22Rv1 (cell line): ENCODE results near the gene HOXA3.

Experiments
- H3K27ac ChIP-seq: fragments of 450-650 bp; 2 replicates; pipeline ENCODE4 v1.5.1; 2017
- ZFX ChIP-seq: fragments of 450-650 bp; IDR thresholded peaks from 2 replicates; pipeline ENCODE4 v1.6.1; 2017; ENCODE audit warnings: antibody characterized with exemption, borderline replicate concordance
- TF ChIP-seq, protein P1 (sequence below): fragments of 450-650 bp; IDR thresholded peaks from 2 replicates; pipeline ENCODE4 v1.5.1; 2017; ENCODE audit warnings: mild to moderate bottlenecking

Gene HOXA3

DNA sequence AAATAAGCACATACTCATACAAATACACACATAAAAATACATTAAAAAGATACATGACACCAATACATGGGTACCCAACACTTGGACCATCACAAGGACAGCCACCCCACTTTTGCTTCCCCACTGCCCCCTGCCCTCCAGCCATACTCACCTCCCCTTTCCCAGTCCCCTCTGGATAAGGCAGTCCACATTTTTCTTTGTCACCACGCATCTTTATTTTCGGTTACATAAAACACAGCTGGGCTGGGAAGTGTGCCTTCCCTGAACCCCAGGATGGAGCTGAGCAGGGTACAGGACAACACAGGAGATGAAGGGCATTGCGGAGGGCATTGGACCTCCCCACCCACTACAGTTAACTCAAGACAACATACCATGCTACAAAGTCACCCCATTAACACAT is 1.1 kb upstream of the HOXA3 start:
- no peak for TF ChIP-seq ZFX
- TF ChIP-seq, protein P1, sequence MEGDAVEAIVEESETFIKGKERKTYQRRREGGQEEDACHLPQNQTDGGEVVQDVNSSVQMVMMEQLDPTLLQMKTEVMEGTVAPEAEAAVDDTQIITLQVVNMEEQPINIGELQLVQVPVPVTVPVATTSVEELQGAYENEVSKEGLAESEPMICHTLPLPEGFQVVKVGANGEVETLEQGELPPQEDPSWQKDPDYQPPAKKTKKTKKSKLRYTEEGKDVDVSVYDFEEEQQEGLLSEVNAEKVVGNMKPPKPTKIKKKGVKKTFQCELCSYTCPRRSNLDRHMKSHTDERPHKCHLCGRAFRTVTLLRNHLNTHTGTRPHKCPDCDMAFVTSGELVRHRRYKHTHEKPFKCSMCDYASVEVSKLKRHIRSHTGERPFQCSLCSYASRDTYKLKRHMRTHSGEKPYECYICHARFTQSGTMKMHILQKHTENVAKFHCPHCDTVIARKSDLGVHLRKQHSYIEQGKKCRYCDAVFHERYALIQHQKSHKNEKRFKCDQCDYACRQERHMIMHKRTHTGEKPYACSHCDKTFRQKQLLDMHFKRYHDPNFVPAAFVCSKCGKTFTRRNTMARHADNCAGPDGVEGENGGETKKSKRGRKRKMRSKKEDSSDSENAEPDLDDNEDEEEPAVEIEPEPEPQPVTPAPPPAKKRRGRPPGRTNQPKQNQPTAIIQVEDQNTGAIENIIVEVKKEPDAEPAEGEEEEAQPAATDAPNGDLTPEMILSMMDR = no peak
- H3K27ac ChIP-seq = peak overlapping the region; percentile 99

DNA sequence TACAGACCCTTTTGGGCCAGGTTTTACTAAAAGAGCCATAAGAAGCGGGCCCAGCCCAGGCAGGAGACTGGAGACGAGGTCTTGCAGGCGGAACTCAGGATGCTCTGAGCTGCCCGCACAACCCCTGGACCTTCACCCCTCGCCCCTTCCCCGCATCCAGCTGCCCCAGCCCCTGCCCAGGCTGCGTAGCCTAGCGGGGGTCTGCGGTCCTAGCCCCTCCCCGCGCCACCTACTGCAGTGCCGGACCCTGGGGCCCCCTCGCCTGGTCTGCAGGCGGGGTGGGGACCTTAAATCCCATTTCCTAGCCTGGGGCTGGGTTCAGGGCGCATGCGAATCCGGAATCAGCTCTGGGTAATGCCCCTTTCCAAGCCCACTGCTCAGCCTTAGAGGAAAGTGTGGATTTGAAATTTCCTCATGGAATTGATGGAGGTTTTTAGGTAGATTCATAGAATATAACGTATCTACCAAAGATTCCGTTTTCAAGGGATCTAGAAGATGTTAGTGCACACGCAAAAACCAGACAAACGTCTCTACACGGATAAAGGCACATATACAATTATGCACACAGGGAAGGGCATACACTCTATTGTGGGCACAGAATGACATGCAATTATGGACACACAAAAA is 546 bp upstream of the HOXA3 start:
- peak overlapping the region; percentile 99 for H3K27ac ChIP-seq
- TF ChIP-seq ZFX = no peak

DNA sequence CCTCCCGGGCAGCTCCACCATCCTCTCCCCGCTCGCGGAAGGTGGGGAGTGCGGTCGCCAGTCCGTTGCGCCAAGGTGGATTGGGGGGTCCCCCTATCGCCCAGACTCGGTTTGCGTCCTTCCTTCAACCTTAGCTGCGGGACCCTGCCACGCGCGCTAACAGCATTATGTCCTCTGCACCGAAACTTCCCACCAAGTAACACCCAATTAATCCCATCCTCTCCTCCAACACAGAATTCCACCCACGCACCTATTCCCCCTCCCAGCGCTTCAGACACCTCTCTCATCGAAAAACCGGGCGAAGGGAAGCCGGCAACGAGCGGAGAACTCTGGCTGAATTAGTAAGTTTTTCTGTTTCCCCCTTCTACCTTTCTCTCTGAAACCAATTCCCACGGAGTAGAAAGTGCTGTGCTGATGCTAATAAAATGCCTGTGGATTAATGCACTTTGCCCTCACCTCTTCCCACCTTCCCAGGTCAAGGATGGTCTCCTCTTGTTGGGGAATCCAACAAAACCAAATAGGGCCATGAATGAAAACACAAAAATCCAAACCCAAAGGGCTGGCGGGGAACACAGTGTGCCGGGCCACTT is 947 bp downstream of the HOXA3 start:
- TF ChIP-seq ZFX = no peak
- TF ChIP-seq, protein P1 = no peak
- peak overlapping the region; percentile 99 for H3K27ac ChIP-seq

GRCh38 chr7:27150568-27151340 is 1.6 kb downstream of the HOXA3 start:
- peak overlapping the region; percentile 99 for H3K27ac ChIP-seq
- TF ChIP-seq, protein P1 = peak; percentile 100
- no peak for TF ChIP-seq ZFX

GRCh38 chr7:27149842-27150567 is 2.4 kb downstream of the HOXA3 start:
- peak overlapping the region; percentile 99 for H3K27ac ChIP-seq

GRCh38 chr7:27148756-27149641 is 3.4 kb downstream of the HOXA3 start:
- H3K27ac ChIP-seq = no peak overlapping the region
- TF ChIP-seq ZFX = no peak
- TF ChIP-seq, protein P1 = no peak

More at GRCh38 chr7:27149842-27150567, 2.4 kb downstream of the HOXA3 start:
- TF ChIP-seq, protein P1 = no peak
- no peak for TF ChIP-seq ZFX
